ENCODE measurements around the gene VMAC. TPM values are rescaled to one million over a fixed set of nuclear protein-coding genes. Genes with fewer than 3 reads are reported as not detected.

Gene VMAC
- total RNA-seq, 1 donor from 2014 or later, result 3.9 TPM

DNA sequence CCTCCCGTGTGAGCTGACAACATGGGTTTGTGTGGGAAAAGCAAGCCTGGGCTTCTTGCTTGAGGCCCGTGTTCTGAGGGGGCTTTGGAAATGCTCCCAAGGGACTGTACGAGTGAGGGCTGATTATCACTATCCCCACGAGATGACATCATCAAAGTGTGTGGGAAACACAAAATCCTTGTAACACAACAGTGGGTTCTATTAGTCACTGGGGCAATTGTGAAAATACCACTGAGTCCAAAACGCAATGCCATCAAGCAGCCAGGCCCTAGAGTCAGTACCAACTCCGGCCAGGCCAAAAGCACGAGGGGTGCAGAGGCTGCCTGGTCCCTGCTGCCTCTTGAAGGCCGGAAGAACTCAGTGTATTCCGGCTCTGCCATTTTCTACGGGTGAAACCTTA, 39.0 kb downstream of the VMAC start:
- peak; percentile 43 for DNase-seq (ENCODE audit: low read depth)
- H3K36me3 Mint-ChIP-seq (ENCODE audit: low read depth, unreplicated experiment), result peaks cover 23% of the 10 kb centered on the region
- H3K27ac Mint-ChIP-seq (ENCODE audit: unreplicated experiment), result no peak overlapping the region
- no peaks in the 10 kb centered on the region for H3K9me3 Mint-ChIP-seq (ENCODE audit: unreplicated experiment)
- Histone ChIP-seq H3K9me3 (ENCODE audit: insufficient read depth, low read depth, low read length) (no peaks in the 10 kb centered on the region), H3K27me3 (ENCODE audit: insufficient read depth, low read length) (no peaks in the 10 kb centered on the region), H3K36me3 (ENCODE audit: insufficient read depth, low read length) (peaks cover 13% of the 10 kb centered on the region), H2AFZ (ENCODE audit: low read depth, low read length) (no peak overlapping the region), H3K9ac (ENCODE audit: low read length) (peak overlapping the region; percentile 3), H3K27ac (ENCODE audit: low read depth, low read length) (no peak overlapping the region), H3K79me2 (ENCODE audit: insufficient read depth, low read length) (peaks cover 67% of the 10 kb centered on the region), H3K4me2 (ENCODE audit: low read length) (no peak overlapping the region), H3K4me1 (ENCODE audit: insufficient read depth, low read length) (peaks cover 11% of the 10 kb centered on the region), H3K4me3 (ENCODE audit: insufficient read depth, low read depth, low read length) (no peak overlapping the region), H4K20me1 (ENCODE audit: insufficient read depth, low read length) (peaks cover 83% of the 10 kb centered on the region)
- FAIRE-seq, result no peak
- H3K27me3 Mint-ChIP-seq (ENCODE audit: low read depth, unreplicated experiment), result no peaks in the 10 kb centered on the region
- TF ChIP-seq EZH2 (IDR thresholded peaks at IDR 0.05; ENCODE audit: insufficient read depth, low read length), result no peak
- TF ChIP-seq, protein P1, sequence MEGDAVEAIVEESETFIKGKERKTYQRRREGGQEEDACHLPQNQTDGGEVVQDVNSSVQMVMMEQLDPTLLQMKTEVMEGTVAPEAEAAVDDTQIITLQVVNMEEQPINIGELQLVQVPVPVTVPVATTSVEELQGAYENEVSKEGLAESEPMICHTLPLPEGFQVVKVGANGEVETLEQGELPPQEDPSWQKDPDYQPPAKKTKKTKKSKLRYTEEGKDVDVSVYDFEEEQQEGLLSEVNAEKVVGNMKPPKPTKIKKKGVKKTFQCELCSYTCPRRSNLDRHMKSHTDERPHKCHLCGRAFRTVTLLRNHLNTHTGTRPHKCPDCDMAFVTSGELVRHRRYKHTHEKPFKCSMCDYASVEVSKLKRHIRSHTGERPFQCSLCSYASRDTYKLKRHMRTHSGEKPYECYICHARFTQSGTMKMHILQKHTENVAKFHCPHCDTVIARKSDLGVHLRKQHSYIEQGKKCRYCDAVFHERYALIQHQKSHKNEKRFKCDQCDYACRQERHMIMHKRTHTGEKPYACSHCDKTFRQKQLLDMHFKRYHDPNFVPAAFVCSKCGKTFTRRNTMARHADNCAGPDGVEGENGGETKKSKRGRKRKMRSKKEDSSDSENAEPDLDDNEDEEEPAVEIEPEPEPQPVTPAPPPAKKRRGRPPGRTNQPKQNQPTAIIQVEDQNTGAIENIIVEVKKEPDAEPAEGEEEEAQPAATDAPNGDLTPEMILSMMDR (IDR thresholded peaks at IDR 0.05; ENCODE audit: insufficient read depth, low read depth, low read length), result no peak
- H3K4me1 Mint-ChIP-seq (ENCODE audit: low read depth, unreplicated experiment), result peaks cover 14% of the 10 kb centered on the region
- no peak overlapping the region for H3K4me3 Mint-ChIP-seq (ENCODE audit: unreplicated experiment)

DNA sequence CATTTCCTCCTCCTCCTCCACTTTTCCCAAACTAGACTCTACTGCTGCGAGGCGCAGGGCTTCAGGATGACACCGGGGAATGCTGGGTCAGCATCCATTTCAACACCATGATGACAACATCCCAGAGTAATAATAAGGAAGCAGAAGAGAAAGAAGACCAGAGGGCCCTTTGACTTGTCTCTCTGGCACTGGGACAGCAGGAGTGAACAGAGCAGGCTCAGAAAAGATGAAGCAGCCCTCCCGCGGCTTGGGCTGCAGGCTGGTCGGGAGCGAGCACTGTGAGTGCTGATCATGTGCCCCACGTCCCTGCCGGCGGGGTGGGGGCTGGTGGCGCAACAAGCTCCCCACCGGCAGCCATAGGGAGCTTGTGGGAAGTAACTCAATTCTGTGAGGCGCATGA, 42.8 kb downstream of the VMAC start:
- TF ChIP-seq EZH2 (IDR thresholded peaks at IDR 0.05; ENCODE audit: insufficient read depth, low read length), result no peak
- TF ChIP-seq, protein P1 (IDR thresholded peaks at IDR 0.05; ENCODE audit: insufficient read depth, low read depth, low read length), result no peak

DNA sequence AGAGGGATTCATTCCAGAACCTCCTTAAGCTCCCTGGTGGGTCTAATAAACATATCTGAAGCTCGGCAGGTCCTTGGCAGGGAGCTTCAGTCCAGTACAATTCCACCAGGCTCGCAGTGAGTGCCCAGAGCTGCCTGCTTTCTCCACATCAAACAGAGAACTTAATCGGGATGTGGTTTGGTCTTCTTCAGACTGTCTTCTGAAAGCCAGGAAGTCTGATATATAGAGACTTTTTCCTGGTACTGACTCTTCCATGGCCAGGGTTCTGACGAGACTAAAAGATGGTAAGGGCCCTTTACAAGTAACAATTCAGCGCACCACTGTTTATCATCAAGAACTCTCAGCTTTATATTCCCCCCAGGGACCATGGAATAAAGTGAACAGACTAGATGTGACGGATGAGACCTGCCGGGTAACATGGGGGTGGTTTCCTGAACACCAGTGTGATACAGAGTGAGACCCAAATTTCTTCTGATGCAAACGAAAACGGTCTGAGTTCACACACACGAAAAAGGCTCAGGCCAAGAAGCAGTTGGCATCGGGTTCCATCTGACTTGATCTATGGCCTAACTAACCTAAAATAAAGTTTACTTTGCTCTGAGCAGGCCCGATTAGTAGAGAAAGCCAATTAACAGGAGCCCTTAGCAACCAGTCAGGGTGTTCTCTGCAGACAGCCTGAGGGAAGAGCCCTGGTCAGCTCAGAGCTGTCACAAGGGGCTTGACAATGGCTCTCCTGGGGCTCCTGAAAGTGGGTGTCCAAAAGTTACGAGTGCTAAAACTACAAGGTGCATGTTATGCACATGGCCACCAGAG, 44.3 kb downstream of the VMAC start:
- no peak overlapping the region for H2AFZ ChIP-seq (ENCODE audit: low read depth, low read length)
- H3K9ac ChIP-seq (ENCODE audit: low read length), result no peak overlapping the region
- no peaks in the 10 kb centered on the region for H3K27me3 ChIP-seq (ENCODE audit: insufficient read depth, low read length)
- H3K4me1 ChIP-seq (ENCODE audit: insufficient read depth, low read length), result peaks cover 17% of the 10 kb centered on the region
- no peak overlapping the region for H3K27ac Mint-ChIP-seq (ENCODE audit: unreplicated experiment)
- H3K36me3 Mint-ChIP-seq (ENCODE audit: low read depth, unreplicated experiment), result peaks cover 23% of the 10 kb centered on the region
- peak overlapping the region; percentile 57 for H3K4me3 Mint-ChIP-seq (ENCODE audit: unreplicated experiment)
- no peaks in the 10 kb centered on the region for H3K9me3 Mint-ChIP-seq (ENCODE audit: unreplicated experiment)
- peaks cover 90% of the 10 kb centered on the region for H3K79me2 ChIP-seq (ENCODE audit: insufficient read depth, low read length)
- DNase-seq (ENCODE audit: low read depth) (no peak), FAIRE-seq (no peak)
- no peaks in the 10 kb centered on the region for H3K9me3 ChIP-seq (ENCODE audit: insufficient read depth, low read depth, low read length)
- peaks cover 10% of the 10 kb centered on the region for H3K36me3 ChIP-seq (ENCODE audit: insufficient read depth, low read length)
- TF ChIP-seq EZH2 (IDR thresholded peaks at IDR 0.05; ENCODE audit: insufficient read depth, low read length), result no peak
- TF ChIP-seq, protein P1 (IDR thresholded peaks at IDR 0.05; ENCODE audit: insufficient read depth, low read depth, low read length), result no peak
- no peak overlapping the region for H3K4me3 ChIP-seq (ENCODE audit: insufficient read depth, low read depth, low read length)
- H4K20me1 ChIP-seq (ENCODE audit: insufficient read depth, low read length), result peaks cover 95% of the 10 kb centered on the region
- no peak overlapping the region for H3K27ac ChIP-seq (ENCODE audit: low read depth, low read length)
- H3K27me3 Mint-ChIP-seq (ENCODE audit: low read depth, unreplicated experiment), result no peaks in the 10 kb centered on the region
- H3K4me1 Mint-ChIP-seq (ENCODE audit: low read depth, unreplicated experiment), result peaks cover 35% of the 10 kb centered on the region
- H3K4me2 ChIP-seq (ENCODE audit: low read length), result no peak overlapping the region

More for the DNA sequence above, 42.8 kb downstream of the VMAC start:
- no peak overlapping the region for H3K27ac ChIP-seq (ENCODE audit: low read depth, low read length)
- peak overlapping the region; percentile 30 for H3K4me2 ChIP-seq (ENCODE audit: low read length)
- no peak overlapping the region for H3K4me3 ChIP-seq (ENCODE audit: insufficient read depth, low read depth, low read length)
- FAIRE-seq (no peak), DNase-seq (ENCODE audit: low read depth) (peak; percentile 27)
- Mint-ChIP-seq H3K9me3 (ENCODE audit: unreplicated experiment) (no peaks in the 10 kb centered on the region), H3K4me3 (ENCODE audit: unreplicated experiment) (no peak overlapping the region), H3K27me3 (ENCODE audit: low read depth, unreplicated experiment) (no peaks in the 10 kb centered on the region), H3K36me3 (ENCODE audit: low read depth, unreplicated experiment) (peaks cover 20% of the 10 kb centered on the region), H3K4me1 (ENCODE audit: low read depth, unreplicated experiment) (peaks cover 29% of the 10 kb centered on the region), H3K27ac (ENCODE audit: unreplicated experiment) (no peak overlapping the region)
- H3K79me2 ChIP-seq (ENCODE audit: insufficient read depth, low read length), result peaks cover 88% of the 10 kb centered on the region
- no peaks in the 10 kb centered on the region for H3K27me3 ChIP-seq (ENCODE audit: insufficient read depth, low read length)
- H3K36me3 ChIP-seq (ENCODE audit: insufficient read depth, low read length), result peaks cover 10% of the 10 kb centered on the region
- no peak overlapping the region for H2AFZ ChIP-seq (ENCODE audit: low read depth, low read length)
- no peak overlapping the region for H3K9ac ChIP-seq (ENCODE audit: low read length)
- H3K9me3 ChIP-seq (ENCODE audit: insufficient read depth, low read depth, low read length), result no peaks in the 10 kb centered on the region
- H3K4me1 ChIP-seq (ENCODE audit: insufficient read depth, low read length), result peaks cover 11% of the 10 kb centered on the region
- peaks cover 96% of the 10 kb centered on the region for H4K20me1 ChIP-seq (ENCODE audit: insufficient read depth, low read length)
